Articular chondrocyte of knee joint (primary cell): Measurements from ENCODE around the gene CDCA3. TPM values are rescaled to one million over a fixed set of nuclear protein-coding genes. Genes with fewer than 3 reads are reported as not detected.

Experiments
- total RNA-seq: library from RNA; depleted of rRNA; stranded (reverse); fragments of >200 nt; gene quantifications from 2 replicates; pipeline ENCODE4 v1.2.3, GENCODE V29; 2012

CDCA3 gene
- 14.9 and 18.7 TPM in 2 replicates for total RNA-seq

DNA sequence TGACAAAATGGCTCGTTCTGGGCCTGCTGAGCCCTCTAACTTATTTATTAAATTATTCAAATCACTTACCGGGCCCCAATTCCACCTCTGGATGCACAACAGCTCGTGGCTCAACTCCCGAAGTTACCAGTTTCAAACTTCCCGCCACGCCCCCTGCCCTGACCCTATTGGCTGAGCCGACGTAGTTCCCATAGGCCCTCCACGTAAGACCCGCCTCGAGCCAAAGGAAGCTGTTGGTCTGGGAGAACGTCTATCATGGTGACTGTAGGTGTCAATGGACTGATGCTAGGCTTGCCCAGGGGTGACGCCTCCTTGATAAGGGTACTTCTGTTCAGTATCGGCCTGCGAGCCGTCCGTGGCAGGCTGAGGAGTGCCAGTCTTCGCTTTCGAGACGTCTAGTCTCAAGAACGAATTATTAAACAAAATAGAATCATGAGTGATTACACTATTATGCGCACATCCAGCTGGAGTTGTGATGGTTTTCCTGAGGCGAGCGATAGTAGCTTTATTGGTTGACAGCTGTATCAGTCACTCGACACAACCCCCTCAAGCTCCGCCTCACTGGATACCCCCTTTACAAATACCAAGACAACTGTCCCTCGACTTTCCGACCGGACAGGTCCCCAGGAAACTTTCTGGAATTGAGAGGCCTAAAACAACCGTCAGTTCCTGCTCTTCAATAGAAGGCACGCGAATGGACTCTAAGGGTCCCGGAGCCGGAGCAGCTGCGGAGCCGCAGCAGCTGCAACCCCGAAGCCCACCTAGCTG is at the start of gene CDCA3:
CDCA3 (minus strand) TSS at position 134 of the 768 bp plus-strand sequence. CDS start 334 bp downstream, outside the sequence.

GRCh38 chr12:6873094-6874014 is 22.3 kb upstream of the CDCA3 start, which contains the start of gene SPSB2:
TSS of gene SPSB2 (minus strand) at chr12:6873303. CDS start at chr12:6872901, 402 bp downstream.

DNA sequence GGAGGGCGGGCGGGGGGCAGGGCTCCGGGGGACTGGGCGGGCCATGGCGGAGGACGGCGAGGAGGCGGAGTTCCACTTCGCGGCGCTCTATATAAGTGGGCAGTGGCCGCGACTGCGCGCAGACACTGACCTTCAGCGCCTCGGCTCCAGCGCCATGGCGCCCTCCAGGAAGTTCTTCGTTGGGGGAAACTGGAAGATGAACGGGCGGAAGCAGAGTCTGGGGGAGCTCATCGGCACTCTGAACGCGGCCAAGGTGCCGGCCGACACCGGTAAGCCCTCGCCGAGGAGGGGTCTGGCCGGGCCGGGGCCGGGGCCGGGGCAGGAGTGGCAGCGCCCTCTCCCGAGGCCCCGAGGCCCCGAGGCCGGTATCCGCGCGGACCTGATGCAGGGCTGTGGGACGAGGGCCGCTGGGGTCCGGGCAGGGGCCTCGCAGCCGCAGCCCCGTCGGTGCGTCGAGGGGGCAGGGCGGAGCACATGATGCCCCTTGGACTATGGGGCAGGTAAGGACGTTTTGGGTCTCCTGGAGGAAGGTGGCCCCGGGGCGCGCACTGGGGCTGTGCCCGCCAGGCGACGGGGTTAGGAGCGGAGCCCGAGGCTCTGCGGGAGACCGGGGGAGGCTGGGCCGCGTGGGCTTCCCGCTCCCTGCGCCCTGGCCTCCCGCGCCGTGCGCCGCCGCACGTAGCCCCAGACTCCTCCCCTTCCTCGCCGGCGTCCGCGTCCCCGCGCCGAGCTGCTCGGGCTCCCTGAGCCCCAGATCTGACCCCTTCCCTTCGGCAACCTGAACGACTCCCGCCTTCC is 16.5 kb upstream of the CDCA3 start, which contains the start of gene TPI1:
TPI1 (plus strand) TSS at position 119 of the 798 bp plus-strand sequence; CDS start at position 155, 36 bp downstream.

GRCh38 chr12:6851921-6852650 is 1.0 kb upstream of the CDCA3 start, which contains the start of gene USP5:
TSS of gene USP5 (plus strand) at chr12:6852150. CDS start at chr12:6852180, 30 bp downstream.

DNA sequence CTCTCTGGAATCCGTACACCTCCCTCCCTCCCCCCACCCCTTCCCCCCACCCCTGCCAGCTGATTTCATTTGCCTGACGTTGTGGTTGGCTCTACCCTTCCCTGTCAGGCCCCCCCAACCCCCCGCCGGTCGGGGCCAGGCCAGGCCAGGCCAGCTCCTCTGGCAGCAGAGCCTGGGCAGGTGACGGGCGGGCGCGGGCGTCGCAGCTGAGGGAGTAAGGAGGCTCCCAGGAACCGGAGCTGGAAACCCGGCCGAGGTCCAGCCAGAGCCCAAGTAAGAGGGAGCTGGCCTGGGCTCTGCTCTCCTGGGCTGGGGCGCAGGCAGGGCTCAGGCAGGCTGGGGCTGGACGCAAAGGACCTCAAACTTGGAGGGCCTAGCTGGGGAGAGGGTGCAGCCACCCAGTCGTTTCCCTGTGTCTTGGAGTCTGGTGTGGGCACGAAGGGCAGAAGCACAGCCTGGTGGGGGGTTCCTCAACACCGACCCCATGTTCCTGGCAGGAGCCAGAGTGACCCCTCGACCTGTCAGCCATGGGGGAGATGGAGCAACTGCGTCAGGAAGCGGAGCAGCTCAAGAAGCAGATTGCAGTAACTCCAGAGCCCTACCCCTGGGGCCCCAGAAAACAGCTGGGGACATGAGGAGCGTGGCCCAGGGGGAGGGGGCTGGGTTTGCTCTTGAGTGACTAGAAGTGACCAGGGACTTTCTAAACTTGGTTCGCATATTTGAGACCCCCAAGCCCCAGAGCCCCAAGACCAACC is 10.1 kb downstream of the CDCA3 start, which contains the start of gene GNB3:
GNB3 (plus strand) TSS at position 165 of the 755 bp plus-strand sequence; CDS start at position 528, 363 bp downstream.

DNA sequence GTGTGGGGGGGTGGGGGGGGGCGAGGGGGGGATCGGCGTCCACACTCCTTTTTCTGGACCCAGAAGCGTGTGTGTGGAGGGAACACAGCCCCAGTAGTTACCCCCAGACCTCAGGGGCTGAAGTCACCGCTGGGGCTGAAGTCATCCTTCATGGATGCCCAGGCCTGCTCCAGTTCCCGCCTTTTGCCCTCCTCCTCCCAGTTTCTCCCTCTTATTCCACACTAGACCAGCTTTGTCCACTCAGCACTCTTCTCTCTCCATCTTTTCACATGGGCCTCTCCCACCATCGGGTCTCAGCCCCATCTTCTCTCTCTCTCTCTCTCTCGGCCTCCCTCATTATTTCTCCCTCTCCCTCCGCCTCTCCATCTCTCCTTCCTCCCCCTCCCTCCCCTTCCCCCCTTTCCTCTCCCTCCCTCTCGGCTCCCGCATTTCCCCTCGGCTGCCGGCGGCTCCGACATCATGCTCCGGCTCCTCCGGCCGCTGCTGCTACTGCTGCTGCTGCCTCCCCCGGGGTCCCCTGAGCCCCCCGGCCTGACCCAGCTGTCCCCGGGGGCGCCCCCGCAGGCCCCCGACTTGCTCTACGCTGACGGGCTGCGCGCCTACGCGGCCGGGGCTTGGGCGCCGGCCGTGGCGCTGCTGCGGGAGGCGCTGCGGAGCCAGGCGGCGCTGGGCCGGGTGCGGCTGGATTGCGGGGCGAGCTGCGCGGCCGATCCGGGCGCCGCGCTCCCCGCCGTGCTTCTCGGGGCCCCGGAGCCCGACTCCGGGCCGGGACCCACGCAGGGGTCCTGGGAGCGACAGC is 22.9 kb downstream of the CDCA3 start, which contains the start of gene P3H3:
P3H3 (plus strand) TSS at position 426 of the 799 bp plus-strand sequence; CDS start at position 460, 34 bp downstream.

DNA sequence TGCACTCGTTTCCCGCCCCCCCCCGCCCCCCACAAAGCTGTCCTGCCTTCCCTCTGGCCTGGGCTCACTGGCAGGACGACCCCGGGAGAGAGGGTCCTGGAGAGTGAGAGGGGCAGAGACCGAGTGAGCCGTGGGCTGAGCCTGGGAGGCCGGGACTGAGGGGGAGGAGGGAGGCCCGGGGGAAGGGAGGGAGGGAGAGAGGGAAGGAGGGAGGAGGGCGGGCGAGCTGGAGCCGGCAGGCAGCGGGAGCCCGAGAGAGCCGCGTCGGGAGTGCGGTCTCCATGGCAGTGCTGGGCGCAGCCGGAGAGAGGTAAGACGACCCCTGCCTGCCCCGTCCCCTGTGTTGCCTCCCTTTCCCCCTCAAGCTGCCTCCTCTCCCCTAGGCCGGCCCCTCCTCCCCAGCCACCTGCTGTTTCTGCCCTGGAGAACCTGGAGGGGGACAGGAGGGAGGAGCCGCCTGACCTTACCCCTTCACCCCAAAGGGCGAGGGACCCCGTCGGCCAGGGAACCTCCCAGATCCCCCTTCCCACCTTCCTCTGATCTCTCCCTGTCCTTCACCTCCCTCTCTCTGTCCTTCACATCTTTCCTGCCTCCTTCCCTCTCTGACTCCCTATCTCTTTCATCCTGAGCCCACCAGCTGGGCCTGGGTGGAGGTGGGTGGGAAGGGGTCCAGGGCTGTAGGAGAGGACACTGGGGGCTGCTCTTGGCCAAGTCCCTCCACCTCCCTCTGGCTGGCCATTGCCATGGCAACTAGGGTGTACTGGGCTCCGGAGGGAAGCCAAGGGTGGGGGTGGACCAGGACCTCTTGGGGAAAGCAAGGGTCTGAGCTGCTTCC is 29.3 kb downstream of the CDCA3 start, which contains the start of gene GPR162:
GPR162 (plus strand) TSS at position 231 of the 835 bp plus-strand sequence. CDS start 2,078 bp downstream, outside the sequence.

Other genes starting within 250 kb of the CDCA3 start
- gene CHD4, start 243.9 kb downstream of the CDCA3 start, total RNA-seq: 210 and 211 TPM in 2 replicates
- gene LPAR5, start 215.3 kb downstream of the CDCA3 start, total RNA-seq: not detected in 2 replicates
- gene ACRBP, start 203.9 kb downstream of the CDCA3 start, total RNA-seq: 0.26 and 0.76 TPM in 2 replicates
- 28.4 and 43.7 TPM in 2 replicates for gene ING4, start 188.2 kb downstream of the CDCA3 start, total RNA-seq
- gene ZNF384, start 161.9 kb downstream of the CDCA3 start, total RNA-seq: 22.9 and 26.8 TPM in 2 replicates
- gene PIANP, start 150.5 kb downstream of the CDCA3 start, total RNA-seq: 0.11 and 0.13 TPM in 2 replicates
- 71.5 and 77.6 TPM in 2 replicates for gene COPS7A, start 127.2 kb downstream of the CDCA3 start, total RNA-seq
- 105 and 112 TPM in 2 replicates for gene MLF2, start 98.1 kb downstream of the CDCA3 start, total RNA-seq
- gene PTMS, start 84.9 kb downstream of the CDCA3 start, total RNA-seq: 75.0 and 82.3 TPM in 2 replicates
- 0.54 and 1.0 TPM in 2 replicates for gene LAG3, start 78.8 kb downstream of the CDCA3 start, total RNA-seq
- 2.3 and 4.3 TPM in 2 replicates for gene CD4, start 61.8 kb downstream of the CDCA3 start, total RNA-seq
- 1.3 and 2.7 TPM in 2 replicates for gene GPR162, start 29.5 kb downstream of the CDCA3 start, total RNA-seq
- 65.1 and 65.5 TPM in 2 replicates for gene P3H3, start 22.9 kb downstream of the CDCA3 start, total RNA-seq
- gene GNB3, start 10.4 kb downstream of the CDCA3 start, total RNA-seq: 3.7 and 4.3 TPM in 2 replicates
- 67.8 and 73.4 TPM in 2 replicates for gene USP5, start 864 bp upstream of the CDCA3 start, total RNA-seq
- 717 and 807 TPM in 2 replicates for gene TPI1, start 16.2 kb upstream of the CDCA3 start, total RNA-seq
- gene SPSB2, start 22.0 kb upstream of the CDCA3 start, total RNA-seq: 5.6 and 5.9 TPM in 2 replicates
- 9.6 and 9.8 TPM in 2 replicates for gene LRRC23, start 53.5 kb upstream of the CDCA3 start, total RNA-seq
- 13.0 and 16.3 TPM in 2 replicates for gene ENO2, start 63.3 kb upstream of the CDCA3 start, total RNA-seq
- gene ATN1, start 76.7 kb upstream of the CDCA3 start, total RNA-seq: 9.7 and 12.5 TPM in 2 replicates
- gene RNU7-1, start 92.5 kb upstream of the CDCA3 start, total RNA-seq: not detected in 2 replicates
- gene C12orf57, start 92.7 kb upstream of the CDCA3 start, total RNA-seq: 120 TPM in 2 replicates
- gene PTPN6, start 100.1 kb upstream of the CDCA3 start, total RNA-seq: 0.43 and 0.91 TPM in 2 replicates
- gene PHB2, start 119.4 kb upstream of the CDCA3 start, total RNA-seq: 134 and 183 TPM in 2 replicates
- 29.0 and 30.4 TPM in 2 replicates for gene EMG1, start 119.6 kb upstream of the CDCA3 start, total RNA-seq
- 11.5 and 18.2 TPM in 2 replicates for gene LPCAT3, start 167.2 kb upstream of the CDCA3 start, total RNA-seq
- gene C1S, start 209.4 kb upstream of the CDCA3 start, total RNA-seq: 381 and 511 TPM in 2 replicates
- 330 and 427 TPM in 2 replicates for gene C1R, start 241.2 kb upstream of the CDCA3 start, total RNA-seq